Thyroid gland (tissue), 4 donors: ENCODE measurements around the gene ING5. TPM values are rescaled to one million over a fixed set of nuclear protein-coding genes. Genes with fewer than 3 reads are reported as not detected.

Experiments used
- DNase-seq, 2 donors: peaks; one replicate each; pipeline ENCODE4 v3.0.0-alpha.2; 2019
- H3K27ac ChIP-seq, 3 donors: fragments of 200-600 bp; sonication (generic); 1 replicate in 2 of 3; 2 replicates in 1 of 3; pipeline ENCODE4 v1.5.1; 2016 to 2019; ENCODE audit warnings: mild to moderate bottlenecking in 1 of 3, moderate library complexity in 1 of 3
- H3K27me3 ChIP-seq: fragments of 200-600 bp; sonication (generic); one replicate; pipeline ENCODE4 v1.5.1; 2019
- H3K36me3 ChIP-seq, 2 donors: fragments of 200-600 bp; sonication (generic); one replicate each; pipeline ENCODE4 v1.5.1; 2016 to 2019
- H3K4me1 ChIP-seq, 2 donors: fragments of 200-600 bp; sonication (generic); one replicate each; pipeline ENCODE4 v1.5.1; 2017 to 2019
- H3K4me3 ChIP-seq, 3 donors: fragments of 200-600 bp; sonication (generic); replicated peaks in 1 of 3; 1 replicate in 2 of 3; 2 replicates in 1 of 3; pipeline ENCODE4 v1.5.1; 2016; ENCODE audit warnings: mild to moderate bottlenecking in 1 of 3
- H3K9me3 ChIP-seq: fragments of 200-600 bp; sonication (generic); one replicate; pipeline ENCODE4 v1.5.1; 2017
- POLR2A ChIP-seq, 2 donors: fragments of 450-650 bp; IDR thresholded peaks; one replicate each; pipeline ENCODE4 v1.6.1; 2017; ENCODE audit warnings: antibody characterized with exemption in 2 of 2, mild to moderate bottlenecking in 2 of 2, moderate library complexity in 1 of 2
- WGBS, 2 donors: methylation state at CpG; one replicate each; pipeline ENCODE4 v1.1.5; 2017; 5-methylcytosine and 5-hydroxymethylcytosine counted together
- intact Hi-C: fragments of 100-400 bp; cut with DNase I; formaldehyde crosslinking; loops from one replicate; pipeline ENCODE4 v1.15.1; 2023
- total RNA-seq, 4 donors: library from RNA; depleted of rRNA; stranded (reverse); fragments of >200 nt; gene quantifications; one replicate each; pipeline ENCODE4 v1.2.3, GENCODE V29; 2016
- TF ChIP-seq, protein P1 (sequence below), 6 experiments: fragments of 200-600 bp in 3 of 6; fragments of 450-650 bp in 3 of 6; sonication (generic) in 3 of 6; IDR thresholded peaks; one replicate each; pipeline ENCODE4 v1.5.1; 2016 to 2019; ENCODE audit warnings: antibody characterized with exemption in 6 of 6, mild to moderate bottlenecking in 2 of 6, inconsistent platforms in 1 of 6, moderate library complexity in 1 of 6

Gene ING5
- total RNA-seq, 4 donors from 2014 or later = 42.2 to 76.3 (median 59.9) TPM

DNA sequence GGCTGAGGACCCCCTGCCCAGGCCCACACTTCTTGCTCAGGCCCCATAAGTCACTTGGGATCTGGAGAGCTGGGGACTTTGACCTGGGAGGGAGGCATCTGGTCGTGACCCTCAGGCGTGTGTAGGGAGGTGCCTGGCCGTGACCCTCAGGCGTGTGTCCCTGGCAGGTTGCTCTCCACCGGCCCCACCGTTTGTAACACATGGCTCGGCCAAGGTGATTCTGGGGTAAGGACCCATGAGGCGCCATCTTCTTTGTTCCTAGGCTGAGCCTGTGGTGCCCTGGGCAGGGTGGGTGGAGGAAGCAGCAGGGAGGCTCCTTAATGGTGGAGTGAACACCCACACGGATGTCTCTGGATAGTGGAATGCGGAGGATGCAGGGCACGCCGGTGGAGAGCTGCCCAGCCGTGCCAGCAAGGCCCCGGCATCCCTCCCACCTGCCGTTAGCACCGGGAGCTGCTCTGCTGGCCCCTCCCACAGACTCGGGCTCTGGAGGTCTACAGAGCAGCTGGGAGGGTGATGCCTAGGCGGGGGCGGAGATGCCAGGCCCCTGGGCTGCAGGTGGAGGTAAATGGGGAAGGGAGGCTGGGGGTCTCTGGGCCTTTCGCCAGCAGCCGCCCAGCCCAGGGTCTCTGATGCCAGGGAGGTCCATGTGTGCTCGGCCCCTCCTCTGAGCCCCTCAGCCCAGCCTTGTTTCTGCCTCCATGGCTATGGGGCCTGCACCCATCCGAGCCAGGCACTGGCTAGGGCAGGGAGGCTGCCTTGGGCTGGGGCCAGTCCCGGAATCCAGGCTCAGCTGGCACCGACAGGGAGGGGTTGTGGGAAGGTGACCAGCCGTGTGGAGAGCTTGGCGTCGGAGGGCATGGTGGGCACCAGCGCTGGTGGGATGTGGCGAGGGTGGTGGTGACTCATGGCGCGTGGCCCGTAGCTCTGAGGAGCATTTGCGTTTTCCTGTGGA, 73.7 kb downstream of the ING5 start:
- H3K27ac ChIP-seq = no peak overlapping the region
- H3K4me1 ChIP-seq = peaks cover 0 to 9% of the 10 kb centered on the region in 2 donors
- no peak overlapping the region for H3K4me3 ChIP-seq
- 79 to 83% methylated on average over 19 to 29 of the region's 34 CpGs for WGBS, 2 donors
- H3K9me3 ChIP-seq = no peaks in the 10 kb centered on the region
- intact Hi-C loops = no loop called here
- TF ChIP-seq POLR2A (IDR thresholded peaks at IDR 0.05) = no peak
- TF ChIP-seq, protein P1, sequence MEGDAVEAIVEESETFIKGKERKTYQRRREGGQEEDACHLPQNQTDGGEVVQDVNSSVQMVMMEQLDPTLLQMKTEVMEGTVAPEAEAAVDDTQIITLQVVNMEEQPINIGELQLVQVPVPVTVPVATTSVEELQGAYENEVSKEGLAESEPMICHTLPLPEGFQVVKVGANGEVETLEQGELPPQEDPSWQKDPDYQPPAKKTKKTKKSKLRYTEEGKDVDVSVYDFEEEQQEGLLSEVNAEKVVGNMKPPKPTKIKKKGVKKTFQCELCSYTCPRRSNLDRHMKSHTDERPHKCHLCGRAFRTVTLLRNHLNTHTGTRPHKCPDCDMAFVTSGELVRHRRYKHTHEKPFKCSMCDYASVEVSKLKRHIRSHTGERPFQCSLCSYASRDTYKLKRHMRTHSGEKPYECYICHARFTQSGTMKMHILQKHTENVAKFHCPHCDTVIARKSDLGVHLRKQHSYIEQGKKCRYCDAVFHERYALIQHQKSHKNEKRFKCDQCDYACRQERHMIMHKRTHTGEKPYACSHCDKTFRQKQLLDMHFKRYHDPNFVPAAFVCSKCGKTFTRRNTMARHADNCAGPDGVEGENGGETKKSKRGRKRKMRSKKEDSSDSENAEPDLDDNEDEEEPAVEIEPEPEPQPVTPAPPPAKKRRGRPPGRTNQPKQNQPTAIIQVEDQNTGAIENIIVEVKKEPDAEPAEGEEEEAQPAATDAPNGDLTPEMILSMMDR (IDR thresholded peaks at IDR 0.05) = no peak
- no peaks in the 10 kb centered on the region for H3K27me3 ChIP-seq
- H3K36me3 ChIP-seq = no peaks in the 10 kb centered on the region
- DNase-seq = no peak

DNA sequence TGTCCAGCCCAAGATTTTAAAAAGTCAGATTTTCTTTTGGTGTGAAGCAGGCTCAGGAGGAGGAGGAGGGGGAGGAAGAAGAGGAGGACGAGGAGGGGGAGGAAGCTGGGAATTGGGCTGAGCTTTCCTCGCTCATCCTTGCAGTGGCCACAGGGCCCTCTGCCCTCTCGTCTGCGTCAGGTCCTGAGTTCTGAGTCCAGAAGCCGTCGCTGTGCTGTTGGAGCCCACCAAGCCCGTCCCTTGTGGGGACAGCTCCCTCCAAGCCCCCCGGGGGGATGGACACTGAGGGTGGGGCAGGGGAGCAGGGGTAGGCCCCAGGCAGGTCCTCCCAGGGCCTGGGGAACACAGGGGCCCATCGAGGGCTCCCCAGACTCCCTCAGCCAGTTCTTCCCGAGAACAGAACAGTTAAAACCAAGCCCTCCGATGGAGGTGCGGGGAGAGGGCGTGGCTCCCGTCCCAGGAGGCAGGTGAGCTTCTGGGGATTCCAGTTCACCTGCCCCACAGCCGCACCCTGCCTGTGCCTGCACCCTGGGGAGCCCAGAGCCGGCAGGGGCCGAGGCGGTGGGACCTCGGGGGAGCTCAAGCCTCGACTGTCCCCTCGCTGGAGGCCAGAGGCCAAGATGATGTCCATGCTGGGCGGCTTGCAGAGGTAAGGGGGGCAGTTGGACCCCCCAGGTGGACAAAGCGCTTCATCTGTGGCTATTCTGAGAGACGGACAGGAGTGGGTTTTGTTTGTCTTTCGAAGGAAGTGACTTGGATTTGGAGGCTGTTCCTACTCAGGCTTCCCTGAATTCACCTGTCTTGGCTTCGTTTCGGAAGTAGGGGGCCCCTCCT, 74.7 kb downstream of the ING5 start, which contains the start of gene GAL3ST2:
GAL3ST2 (plus strand) TSS at position 487 of the 834 bp plus-strand sequence; CDS start at position 621, 134 bp downstream.
- intact Hi-C loops = no loop called here
- peaks cover 0 to 4% of the 10 kb centered on the region in 2 donors for H3K4me1 ChIP-seq
- TF ChIP-seq, protein P1 (IDR thresholded peaks at IDR 0.05) = no peak
- no peak for TF ChIP-seq POLR2A (IDR thresholded peaks at IDR 0.05)
- H3K4me3 ChIP-seq = no peak within 1 kb of the TSS
- WGBS, 2 donors = 77 to 82% methylated on average over 23 to 24 of the region's 27 CpGs
- no peak for DNase-seq
- H3K27ac ChIP-seq = no peak within 1 kb of the TSS
- H3K9me3 ChIP-seq = no peaks in the 10 kb centered on the region
- H3K36me3 ChIP-seq = no peaks in the 10 kb centered on the region
- H3K27me3 ChIP-seq = no peaks in the 10 kb centered on the region

DNA sequence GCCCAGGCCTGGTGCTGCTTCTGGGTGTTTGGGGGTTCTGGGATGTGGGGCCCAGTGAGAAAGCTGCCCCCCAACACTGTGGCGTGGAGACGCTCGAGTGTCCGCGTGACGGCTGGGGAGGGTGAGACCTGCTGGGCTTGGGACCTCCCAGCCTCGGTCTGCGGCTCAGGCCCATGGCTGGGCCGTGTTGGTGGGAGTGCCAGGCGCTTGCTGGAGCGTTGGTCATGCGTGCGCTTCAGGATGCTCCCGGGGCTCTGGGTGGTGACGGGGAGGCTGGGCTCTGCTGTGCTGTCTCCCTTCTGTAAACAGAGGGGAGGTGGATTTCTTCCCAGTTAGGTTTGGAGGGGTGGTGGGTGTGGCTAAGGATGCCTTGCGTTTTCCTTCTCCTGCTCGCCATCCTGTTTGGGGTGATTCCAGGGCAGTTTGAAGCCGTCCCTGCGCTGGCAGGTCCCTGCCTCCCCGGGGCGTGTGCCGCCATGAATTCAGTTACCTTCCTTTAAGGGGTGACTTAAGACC, 75.4 kb downstream of the ING5 start:
- intact Hi-C loops = no loop called here
- 63 to 73% methylated on average over 5 to 19 of the region's 22 CpGs for WGBS, 2 donors
- TF ChIP-seq POLR2A (IDR thresholded peaks at IDR 0.05) = no peak
- TF ChIP-seq, protein P1 (IDR thresholded peaks at IDR 0.05) = no peak
- Histone ChIP-seq H3K36me3 (no peaks in the 10 kb centered on the region), H3K27ac (no peak overlapping the region), H3K27me3 (no peaks in the 10 kb centered on the region), H3K4me1 (no peaks in the 10 kb centered on the region), H3K4me3 (no peak overlapping the region), H3K9me3 (no peaks in the 10 kb centered on the region)
- DNase-seq = no peak

DNA sequence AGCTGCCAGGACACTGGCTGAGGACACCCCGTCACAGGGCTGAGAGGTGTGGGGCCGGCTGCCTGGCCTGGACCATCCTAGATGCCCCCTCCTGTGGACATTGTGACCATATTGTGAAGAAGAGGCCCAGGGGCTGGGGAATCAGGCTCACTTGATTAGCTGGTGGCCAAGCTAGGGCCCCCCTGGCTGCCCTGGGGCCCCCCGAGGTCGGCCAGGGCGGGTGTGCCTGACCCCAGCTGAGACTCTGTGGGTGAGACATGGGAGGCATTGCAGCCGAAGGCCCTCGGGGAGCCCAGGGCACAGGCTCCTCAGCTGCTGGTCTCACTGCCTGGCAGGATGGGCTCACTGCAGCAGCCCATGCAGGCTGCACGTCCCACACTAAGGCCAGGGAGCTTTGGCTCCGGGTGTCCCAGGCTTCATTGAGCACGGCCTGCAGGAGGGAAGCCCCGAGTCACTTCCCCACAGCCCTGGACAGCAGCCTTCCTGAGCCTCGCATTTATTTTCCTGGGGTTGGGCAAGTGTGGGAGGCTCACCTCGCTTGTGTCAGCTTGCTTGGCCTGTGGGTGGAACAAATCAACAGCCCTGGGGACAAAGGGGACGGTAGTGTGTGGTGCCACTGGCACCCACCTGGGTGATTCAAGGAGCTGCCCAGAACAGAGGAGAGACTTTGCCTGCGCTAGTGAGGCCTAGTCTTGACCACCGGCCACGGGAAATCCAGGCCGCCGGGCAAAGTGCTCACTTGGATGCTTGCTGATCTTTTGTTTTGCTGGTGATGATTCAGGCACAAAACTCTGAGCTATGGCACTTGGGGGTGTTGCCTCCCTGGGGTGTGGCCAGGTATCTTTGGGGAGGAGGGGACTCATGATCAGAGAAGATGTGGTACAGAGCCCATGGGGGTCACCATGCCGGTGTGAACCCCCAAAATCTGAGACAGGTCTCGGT, 76.1 kb downstream of the ING5 start:
- no peak overlapping the region for H3K27ac ChIP-seq
- no peaks in the 10 kb centered on the region for H3K4me1 ChIP-seq
- 81 to 84% methylated on average over 14 to 15 of the region's 21 CpGs for WGBS, 2 donors
- no peaks in the 10 kb centered on the region for H3K36me3 ChIP-seq
- no peak overlapping the region for H3K4me3 ChIP-seq
- H3K27me3 ChIP-seq = no peaks in the 10 kb centered on the region
- TF ChIP-seq, protein P1 (IDR thresholded peaks at IDR 0.05) = no peak
- no peak for TF ChIP-seq POLR2A (IDR thresholded peaks at IDR 0.05)
- DNase-seq = no peak
- intact Hi-C loops = no loop called here
- H3K9me3 ChIP-seq = no peaks in the 10 kb centered on the region

Other genes starting within 250 kb of the ING5 start
- gene STK25, start 193.5 kb upstream of the ING5 start, total RNA-seq = 100 to 1,000 TPM; 236 to 364 (median 266) TPM
- 10 to 100 TPM; 22.2 to 32.1 (median 27.0) TPM for gene BOK, start 143.3 kb upstream of the ING5 start, total RNA-seq
- 10 to 100 TPM; 42.9 to 53.6 (median 46.2) TPM for gene THAP4, start 64.9 kb upstream of the ING5 start, total RNA-seq
- 100 to 1,000 TPM in 1 of 4 donors, 10 to 100 TPM in 3; 58.5 to 129 (median 86.2) TPM for gene ATG4B, start 64.3 kb upstream of the ING5 start, total RNA-seq
- 10 to 100 TPM in 3 of 4 donors, 1 to 10 TPM in 1; 9.6 to 24.0 (median 15.7) TPM for gene DTYMK, start 15.2 kb upstream of the ING5 start, total RNA-seq
- 10 to 100 TPM; 20.2 to 34.4 (median 23.0) TPM for gene D2HGDH, start 32.6 kb downstream of the ING5 start, total RNA-seq
- gene GAL3ST2, start 74.8 kb downstream of the ING5 start, total RNA-seq = not detected
- gene NEU4, start 107.2 kb downstream of the ING5 start, total RNA-seq = 1 to 10 TPM in 2 of 4 donors, under 1 TPM in 1, not detected in 1; 0.78 to 5.7 (median 1.1) TPM
- 1 to 10 TPM in 2 of 4 donors, under 1 TPM in 2; 0.49 to 2.3 (median 1.1) TPM for gene PDCD1, start 156.9 kb downstream of the ING5 start, total RNA-seq
- under 1 TPM in 1 of 4 donors, not detected in 3; 0.13 TPM for gene RTP5, start 167.7 kb downstream of the ING5 start, total RNA-seq